Mononuclear cell (primary cell): ENCODE measurements around the gene GPR146. TPM values are rescaled to one million over a fixed set of nuclear protein-coding genes. Genes with fewer than 3 reads are reported as not detected.
A peak's percentile ranks its signal among the peaks of the same experiment; 100 is the strongest.
"Not testable (repeated sequence)": the region's sequence is repeated elsewhere in the genome, so short reads cannot be mapped to it uniquely, and the experiment has no call there.

Source experiments
- H3K27me3 ChIP-seq: 2 replicates; pipeline ENCODE4 v1.6.0; 2011; ENCODE audit warnings: low read length, control low read depth; ENCODE audit not compliant: insufficient read depth
- H3K4me1 ChIP-seq: 2 replicates; pipeline ENCODE4 v1.5.1; 2011; ENCODE audit warnings: mild to moderate bottlenecking, low read length, control low read depth; ENCODE audit not compliant: insufficient read depth
- H3K4me3 ChIP-seq: 2 replicates; pipeline ENCODE4 v1.5.1; 2011; ENCODE audit warnings: mild to moderate bottlenecking, low read length, moderate library complexity
- H3K9me3 ChIP-seq: 2 replicates; pipeline ENCODE4 v1.5.1; 2011; ENCODE audit warnings: low read depth, mild to moderate bottlenecking, control low read depth, low read length
- total RNA-seq: library from RNA; depleted of rRNA; stranded (reverse); fragments of >200 nt; gene quantifications from one replicate; pipeline ENCODE4 v1.2.3, GENCODE V29; 2012

Gene GPR146
- total RNA-seq, 1 donor: 4.3 TPM

GRCh38 chr7:1028044-1028770, 16.1 kb upstream of the GPR146 start:
- no peaks in the 10 kb centered on the region for H3K27me3 ChIP-seq
- no peaks in the 10 kb centered on the region for H3K9me3 ChIP-seq
- peaks cover 62% of the 10 kb centered on the region for H3K4me1 ChIP-seq
- peak overlapping the region; percentile 57 for H3K4me3 ChIP-seq

GRCh38 chr7:1028775-1029636, 15.3 kb upstream of the GPR146 start:
- Histone ChIP-seq H3K4me1 (peaks cover 61% of the 10 kb centered on the region), H3K27me3 (no peaks in the 10 kb centered on the region), H3K4me3 (peak overlapping the region; percentile 57)

GRCh38 chr7:1029637-1030443, 14.5 kb upstream of the GPR146 start:
- peaks cover 55% of the 10 kb centered on the region for H3K4me1 ChIP-seq
- no peaks in the 10 kb centered on the region for H3K9me3 ChIP-seq
- no peaks in the 10 kb centered on the region for H3K27me3 ChIP-seq
- H3K4me3 ChIP-seq: no peak overlapping the region

More at GRCh38 chr7:1028775-1029636, 15.3 kb upstream of the GPR146 start:
- H3K9me3 ChIP-seq: no peaks in the 10 kb centered on the region

GRCh38 chr7:1030444-1031070, 13.8 kb upstream of the GPR146 start:
- H3K4me1 ChIP-seq: peaks cover 48% of the 10 kb centered on the region
- no peaks in the 10 kb centered on the region for H3K9me3 ChIP-seq
- no peak overlapping the region for H3K4me3 ChIP-seq
- no peaks in the 10 kb centered on the region for H3K27me3 ChIP-seq

- H3K9me3 ChIP-seq: no peaks in the 10 kb centered on the region
- H3K4me1 ChIP-seq: peaks cover 35% of the 10 kb centered on the region
- no peaks in the 10 kb centered on the region for H3K27me3 ChIP-seq
- H3K4me3 ChIP-seq: no peak overlapping the region
Measured at GRCh38 chr7:1031716-1032455, 12.5 kb upstream of the GPR146 start.

- Histone ChIP-seq H3K4me3 (no peak overlapping the region), H3K4me1 (peaks cover 28% of the 10 kb centered on the region), H3K9me3 (no peaks in the 10 kb centered on the region), H3K27me3 (no peaks in the 10 kb centered on the region)
Measured at GRCh38 chr7:1032536-1033181, 11.7 kb upstream of the GPR146 start.

- Histone ChIP-seq H3K4me3 (no peak overlapping the region), H3K4me1 (peaks cover 27% of the 10 kb centered on the region), H3K27me3 (no peaks in the 10 kb centered on the region), H3K9me3 (no peaks in the 10 kb centered on the region)
Measured at GRCh38 chr7:1033546-1034145, 10.7 kb upstream of the GPR146 start.

GRCh38 chr7:1034769-1035168, 9.6 kb upstream of the GPR146 start:
- H3K9me3 ChIP-seq, H3K4me3 ChIP-seq, H3K27me3 ChIP-seq: not testable (repeated sequence)
- peaks cover 16% of the 10 kb centered on the region for H3K4me1 ChIP-seq

- H3K9me3 ChIP-seq, H3K4me1 ChIP-seq: not testable (repeated sequence)
Measured at GRCh38 chr7:1036164-1036928, 8.0 kb upstream of the GPR146 start.

GRCh38 chr7:1040233-1040632, 4.1 kb upstream of the GPR146 start:
- H3K27me3 ChIP-seq, H3K4me3 ChIP-seq, H3K9me3 ChIP-seq: not testable (repeated sequence)
- peaks cover 31% of the 10 kb centered on the region for H3K4me1 ChIP-seq

More at GRCh38 chr7:1036164-1036928, 8.0 kb upstream of the GPR146 start:
- not testable (repeated sequence) for H3K27me3 ChIP-seq, H3K4me3 ChIP-seq

GRCh38 chr7:1040790-1041189, 3.6 kb upstream of the GPR146 start:
- Histone ChIP-seq H3K4me3 (no peak overlapping the region), H3K9me3 (no peaks in the 10 kb centered on the region), H3K27me3 (no peaks in the 10 kb centered on the region), H3K4me1 (peaks cover 37% of the 10 kb centered on the region)

GRCh38 chr7:1041551-1042491, 2.5 kb upstream of the GPR146 start:
- no peaks in the 10 kb centered on the region for H3K9me3 ChIP-seq
- H3K27me3 ChIP-seq: no peaks in the 10 kb centered on the region
- H3K4me3 ChIP-seq: no peak overlapping the region
- H3K4me1 ChIP-seq: peaks cover 47% of the 10 kb centered on the region
